Measurements from ENCODE around the gene NAV2.
"Not testable (repeated sequence)": the region's sequence is repeated elsewhere in the genome, so short reads cannot be mapped to it uniquely, and the experiment has no call there.

NAV2 gene

DNA sequence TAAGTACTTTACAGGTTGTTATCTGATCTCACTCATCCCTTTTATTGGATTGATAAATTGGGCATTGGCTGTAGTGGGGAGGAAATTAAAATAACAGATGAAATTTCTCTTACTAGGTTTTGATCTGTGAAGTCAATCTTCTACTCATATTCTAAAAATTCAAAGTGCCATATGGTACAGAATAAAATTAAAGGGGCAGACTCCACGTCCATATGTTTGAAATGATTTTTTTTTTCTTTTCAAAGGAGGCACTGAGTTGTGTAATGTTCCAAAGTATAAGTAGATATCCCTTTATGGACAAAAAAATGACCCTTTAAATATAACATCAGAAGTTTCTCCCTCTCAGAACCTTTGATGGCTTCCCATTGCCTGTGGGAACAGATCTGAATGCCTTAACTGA is 240.3 kb downstream of the NAV2 start:
- DNase-seq (ENCODE audit: low read depth), result no peak

DNA sequence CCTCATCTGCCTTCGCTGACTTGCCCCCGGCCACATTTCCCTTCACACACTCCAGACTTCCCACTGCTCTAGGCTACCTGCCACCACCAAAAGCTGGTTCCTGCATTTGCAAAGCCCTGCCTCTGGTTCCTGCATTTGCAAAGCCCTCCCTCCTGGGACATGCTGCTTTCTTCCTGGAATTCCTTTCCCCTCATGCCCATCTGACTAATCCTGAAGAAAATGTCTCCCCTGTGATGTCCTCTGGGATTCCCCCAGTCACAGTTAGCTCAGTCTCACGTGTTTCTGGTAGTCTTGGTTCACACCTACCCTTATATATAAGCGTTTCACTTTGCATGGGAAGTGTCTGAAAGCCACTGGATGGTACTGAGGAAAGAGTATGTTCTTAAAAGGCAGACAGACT is 240.7 kb downstream of the NAV2 start:
- DNase-seq (ENCODE audit: low read depth), result no peak

DNA sequence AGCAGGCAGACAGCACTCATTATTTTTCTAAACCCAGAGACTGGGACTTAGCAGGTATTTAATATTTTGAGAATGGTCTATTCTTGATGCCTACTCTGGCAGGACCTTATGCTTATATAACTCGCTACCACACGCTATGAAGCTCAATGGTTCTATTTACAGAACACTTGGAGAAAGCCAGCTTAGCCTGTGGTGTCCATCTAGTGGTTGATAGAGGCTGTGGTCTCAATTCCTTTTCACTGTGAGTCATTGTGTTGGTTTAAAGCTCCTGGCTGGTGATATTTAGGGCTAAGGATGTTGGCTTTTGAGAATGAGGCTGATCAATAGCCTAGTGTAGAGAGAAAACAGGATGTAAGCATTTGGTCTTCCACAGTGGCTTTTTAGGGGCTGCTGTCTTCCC is 241.3 kb downstream of the NAV2 start:
- no peak for DNase-seq (ENCODE audit: low read depth)

DNA sequence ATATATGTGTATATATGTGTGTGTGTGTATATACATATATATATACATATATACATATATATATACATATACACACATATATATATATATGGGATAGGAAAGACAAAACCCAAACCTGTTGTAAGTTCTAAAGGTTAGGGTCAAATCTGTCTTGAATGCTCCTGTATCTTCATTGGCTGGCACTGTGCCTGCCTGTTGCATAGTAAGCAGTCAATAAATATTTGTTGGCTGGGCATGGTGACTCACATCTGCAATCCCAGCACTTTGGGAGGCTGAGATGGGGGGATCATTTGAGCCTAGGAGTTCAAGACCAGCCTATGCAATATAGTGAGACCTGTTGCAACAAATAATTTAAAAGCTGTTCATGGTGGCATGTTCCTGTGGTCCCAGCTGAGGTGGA is 242.3 kb downstream of the NAV2 start:
- no peak for DNase-seq (ENCODE audit: low read depth)

DNA sequence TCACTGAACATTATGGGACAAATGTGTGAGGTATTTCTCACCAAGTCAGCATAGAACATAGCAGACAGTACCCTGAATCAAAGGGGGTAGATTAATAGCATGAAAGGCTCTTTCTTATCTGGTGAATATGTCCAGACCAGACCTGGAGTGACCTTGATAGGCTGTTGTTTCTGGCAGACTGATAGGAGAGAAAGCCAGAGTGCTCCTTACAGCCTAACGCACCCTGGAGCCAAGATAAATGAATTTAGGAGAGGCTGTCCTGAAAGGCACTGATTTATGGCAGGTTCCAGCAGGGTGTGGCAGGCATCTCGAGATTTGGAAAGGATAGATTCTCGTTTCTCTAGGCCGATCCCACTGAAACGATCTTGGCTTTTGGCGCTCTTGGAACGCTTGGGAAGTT is 243.0 kb downstream of the NAV2 start:
- no peak for DNase-seq (ENCODE audit: low read depth)

DNA sequence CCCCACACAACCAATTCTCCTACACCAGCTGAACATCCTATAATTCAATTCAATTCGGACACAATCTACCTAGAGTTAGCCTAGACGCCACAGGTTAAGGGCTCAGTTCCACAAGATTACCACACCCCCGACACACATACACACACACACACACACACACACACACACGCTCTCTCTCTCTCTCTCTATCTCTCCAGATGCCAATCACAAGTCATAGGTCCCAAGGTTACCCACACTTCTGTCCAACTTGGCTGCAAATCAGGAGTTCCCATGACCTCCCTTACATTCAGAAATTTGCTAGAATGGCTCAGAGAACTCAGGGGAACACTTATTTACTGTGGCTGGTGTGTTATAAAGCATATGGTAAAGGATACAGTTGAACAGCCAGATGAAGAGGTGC is 243.6 kb downstream of the NAV2 start:
- no peak for DNase-seq (ENCODE audit: low read depth)

DNA sequence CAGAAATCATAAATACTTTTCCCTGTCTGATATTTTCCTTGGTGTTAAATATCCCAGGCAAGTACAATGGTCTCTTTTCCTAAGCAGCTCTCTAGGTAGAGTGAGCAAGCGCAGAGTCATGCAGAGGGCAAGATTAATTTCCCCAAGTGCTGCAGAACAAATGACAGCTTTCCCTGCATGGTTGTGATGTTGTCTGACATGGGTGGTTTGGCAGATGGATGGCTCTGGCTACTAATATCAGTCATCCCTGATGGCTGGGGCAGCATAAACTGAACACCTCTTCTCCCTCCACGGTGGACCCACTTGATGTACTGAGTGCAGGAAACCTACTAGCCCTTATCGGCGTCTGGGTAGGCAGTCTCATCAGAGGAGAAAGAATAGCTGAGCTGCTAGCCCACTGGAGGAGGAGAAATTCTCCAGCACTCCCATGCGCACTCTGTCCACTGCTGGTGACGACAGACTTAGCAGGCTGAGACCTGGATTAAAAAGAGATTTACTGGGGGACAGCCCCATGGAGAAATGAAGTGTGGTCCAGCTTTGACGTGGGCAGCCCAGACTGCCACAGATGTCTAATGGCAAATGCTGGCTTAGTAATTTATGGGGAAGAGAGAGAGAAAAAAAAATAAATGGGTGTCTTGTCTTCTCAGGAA is 244.8 kb downstream of the NAV2 start:
- no peak for DNase-seq (ENCODE audit: low read depth)

DNA sequence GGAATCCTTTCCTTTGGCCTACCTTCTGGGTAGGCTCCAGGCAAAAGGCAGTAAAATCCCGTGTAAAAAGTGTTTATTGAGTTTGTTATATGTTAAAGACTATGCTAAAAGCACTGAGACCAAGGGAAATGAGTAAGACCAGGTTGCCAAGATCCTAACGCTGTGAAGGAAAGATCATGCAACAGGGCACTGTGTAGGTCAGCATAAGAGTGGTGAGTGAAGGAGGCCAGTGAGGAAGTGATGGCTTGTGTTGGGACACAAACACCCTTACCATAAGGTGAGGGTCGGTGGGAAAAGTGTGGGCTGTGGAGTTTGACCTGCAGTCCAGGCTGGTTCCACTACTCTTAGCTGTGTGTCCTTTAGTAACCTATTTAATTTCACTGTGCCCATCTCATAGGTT is 245.6 kb downstream of the NAV2 start:
- no peak for DNase-seq (ENCODE audit: low read depth)

DNA sequence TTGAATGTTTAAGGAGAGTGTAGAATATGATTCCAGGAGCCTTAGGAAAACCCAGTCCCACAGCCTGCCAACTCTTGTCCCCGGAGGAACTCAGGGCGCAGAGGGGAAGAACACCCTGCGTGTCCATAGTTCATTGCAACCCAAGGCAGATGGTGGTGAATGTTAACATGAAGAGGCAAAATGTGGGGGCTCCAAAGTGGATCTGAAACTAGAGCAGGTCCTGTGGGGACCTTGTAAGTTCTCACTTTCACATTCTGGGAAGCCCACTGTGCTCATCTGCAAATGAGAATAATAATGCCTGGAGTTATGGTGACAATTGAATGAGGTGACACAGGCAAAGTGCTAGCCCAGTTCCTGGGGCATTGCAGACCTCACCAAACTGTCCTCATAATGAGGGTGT is 246.6 kb downstream of the NAV2 start:
- no peak for DNase-seq (ENCODE audit: low read depth)

DNA sequence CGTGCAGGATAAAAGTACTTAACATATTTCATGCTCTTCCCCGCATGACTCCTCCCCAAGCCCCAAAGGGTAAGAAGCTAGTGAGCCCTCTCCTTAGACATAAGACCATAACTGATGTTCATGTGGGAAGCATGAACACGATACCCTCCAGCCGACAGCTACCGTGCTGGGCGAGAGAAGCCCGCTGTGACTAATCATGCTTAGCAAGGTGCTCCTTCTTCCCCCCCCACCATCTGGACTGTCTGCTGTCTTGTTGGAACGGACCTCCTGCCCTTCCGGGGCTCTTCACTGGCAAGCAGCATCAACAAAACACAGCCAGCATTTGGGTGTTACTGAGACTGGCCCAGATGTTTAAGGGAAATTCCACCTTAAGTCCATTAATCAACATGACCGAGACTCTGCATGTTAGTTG is 247.0 kb downstream of the NAV2 start:
- DNase-seq (ENCODE audit: low read depth), result no peak

DNA sequence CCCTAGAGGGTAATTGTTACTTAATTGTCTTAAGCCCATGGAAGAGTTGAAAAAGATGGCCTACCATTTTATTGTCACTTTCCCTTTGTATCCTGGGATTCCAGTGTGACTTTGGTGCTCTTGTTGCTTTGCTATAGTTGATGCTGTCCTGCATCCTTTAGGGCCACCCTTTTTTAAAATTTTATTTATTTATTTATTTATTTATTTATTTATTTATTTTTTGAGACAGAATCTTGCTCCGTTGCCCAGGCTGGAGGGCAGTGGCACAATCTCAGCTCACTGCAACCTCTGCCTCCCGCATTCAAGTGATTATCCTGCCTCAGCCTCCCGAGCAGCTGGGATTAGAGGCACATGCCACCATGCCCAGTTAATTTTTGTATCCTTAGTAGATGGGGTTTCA is 247.8 kb downstream of the NAV2 start:
- not testable (repeated sequence) for DNase-seq (ENCODE audit: low read depth)

DNA sequence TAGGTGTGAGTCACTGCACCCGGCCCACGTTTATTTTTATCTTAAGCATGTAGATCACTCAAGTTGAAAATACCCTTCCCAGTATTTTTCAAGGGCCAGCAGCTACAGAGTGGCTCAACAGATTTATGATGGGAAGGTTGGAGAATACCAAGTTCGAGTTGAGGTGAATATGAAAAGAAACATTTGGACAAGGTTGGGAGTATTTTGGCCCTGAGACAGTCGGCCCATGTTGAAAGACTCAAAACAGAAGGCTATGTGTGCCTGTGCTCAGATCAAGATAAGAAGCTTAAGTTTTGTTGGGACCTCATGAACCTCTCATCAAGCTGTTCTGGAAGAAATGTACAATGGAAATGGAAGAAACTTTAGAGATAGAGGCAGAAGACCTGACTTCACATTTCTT is 248.6 kb downstream of the NAV2 start:
- DNase-seq (ENCODE audit: low read depth), result no peak

DNA sequence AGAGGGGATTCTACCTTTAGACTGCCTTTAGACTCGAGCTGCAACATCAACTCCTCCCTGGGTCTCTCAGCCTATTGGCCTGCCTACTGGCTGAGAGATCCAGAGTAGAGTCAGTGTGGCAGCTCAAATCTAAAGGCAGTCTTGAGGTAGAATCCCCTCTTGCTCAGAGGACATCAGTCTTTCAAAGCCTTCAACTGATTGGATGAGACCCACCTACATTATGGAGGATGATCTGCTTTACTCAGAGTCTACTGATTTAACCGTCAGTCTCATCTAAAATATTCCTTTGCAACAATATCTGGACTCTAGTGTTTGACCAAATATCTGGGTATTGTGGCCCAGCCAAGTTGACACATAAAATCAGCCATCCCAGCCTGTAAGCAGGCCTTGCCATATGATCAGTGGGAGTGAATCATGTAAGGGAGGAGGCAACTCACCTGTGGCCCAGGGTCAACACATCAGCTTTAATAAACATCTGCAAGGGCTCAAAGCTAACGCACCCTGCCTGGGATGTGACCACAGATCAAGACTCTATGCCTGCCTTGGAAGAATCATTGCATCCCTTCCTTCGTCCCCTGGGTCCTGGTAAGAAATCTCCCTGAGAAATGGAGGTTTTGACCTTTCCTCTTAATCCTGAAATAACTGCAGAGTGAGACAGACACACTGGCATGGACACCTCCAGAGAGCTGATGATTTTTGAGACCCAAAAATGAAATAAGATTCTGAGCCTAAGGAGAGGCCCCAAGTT is 249.6 kb downstream of the NAV2 start:
- DNase-seq (ENCODE audit: low read depth), result no peak

DNA sequence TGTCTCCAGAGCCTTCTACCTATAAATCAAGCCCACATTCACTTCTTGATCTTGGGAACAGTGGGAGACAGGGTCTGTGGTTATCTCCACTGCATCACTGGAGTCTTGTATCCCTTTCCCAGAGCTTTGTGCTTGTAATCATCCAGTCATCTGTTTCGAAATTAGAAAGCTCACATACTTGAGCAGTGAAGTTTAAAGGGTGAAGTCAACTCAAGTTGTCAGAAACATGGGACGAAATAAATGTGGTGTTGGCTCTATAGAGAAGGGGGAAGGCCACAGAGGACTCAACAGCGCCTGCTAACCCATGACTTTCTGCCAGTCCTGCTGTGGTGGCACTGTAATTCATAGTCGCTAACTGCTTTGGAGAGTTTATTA is 250.2 kb downstream of the NAV2 start:
- no peak for DNase-seq (ENCODE audit: low read depth)

DNA sequence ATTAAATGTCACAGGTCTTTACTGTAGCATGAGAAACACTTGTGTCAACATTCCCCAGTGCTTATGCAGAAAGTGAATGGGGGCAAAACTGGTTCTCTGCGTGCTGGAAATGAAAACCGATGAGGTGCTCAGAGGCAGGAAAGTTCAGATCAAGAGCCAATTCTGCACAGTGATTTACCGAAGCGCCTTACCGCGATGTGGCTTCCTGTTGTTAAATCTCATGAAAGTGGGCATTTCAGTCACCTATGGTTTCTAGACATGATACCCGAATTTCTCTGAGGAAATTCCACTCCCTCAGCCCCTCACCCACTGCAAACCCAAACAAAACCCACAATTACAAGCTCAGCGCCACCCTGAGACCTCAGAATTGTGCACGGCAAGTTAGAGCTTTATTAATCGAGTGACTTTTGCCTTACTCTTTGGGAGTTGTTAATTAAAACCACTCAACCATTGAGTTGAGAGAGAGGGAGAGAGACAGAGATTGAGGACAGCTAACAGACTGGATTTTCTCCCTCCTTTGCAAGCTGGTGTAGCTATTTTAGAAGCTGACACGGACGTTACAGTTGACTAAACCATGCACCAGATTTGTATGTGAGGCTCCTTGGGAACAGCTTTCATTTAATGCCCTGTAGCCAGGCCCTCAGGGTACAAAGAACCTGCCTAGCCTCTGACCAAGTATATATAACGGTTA is 251.2 kb downstream of the NAV2 start:
- no peak for DNase-seq (ENCODE audit: low read depth)

DNA sequence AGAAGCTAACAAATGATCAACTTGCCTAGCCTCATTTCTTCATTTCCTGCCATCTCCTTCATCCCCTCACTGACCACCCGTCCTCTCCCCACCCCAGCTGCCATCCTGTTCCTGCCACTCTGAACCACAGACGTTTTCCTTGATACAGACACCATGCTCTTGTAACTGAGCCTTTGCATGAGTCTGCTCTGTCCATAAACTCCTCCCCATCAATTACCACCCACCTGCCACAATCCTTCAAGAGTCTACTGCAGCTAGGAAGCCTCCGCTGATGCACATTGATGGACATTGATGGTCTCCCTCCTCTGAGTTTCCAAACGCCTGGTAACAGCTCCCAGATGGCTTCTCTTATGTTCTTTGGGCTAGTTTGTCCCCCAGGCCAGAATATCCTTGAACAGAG is 253.8 kb downstream of the NAV2 start:
- DNase-seq (ENCODE audit: low read depth), result no peak

DNA sequence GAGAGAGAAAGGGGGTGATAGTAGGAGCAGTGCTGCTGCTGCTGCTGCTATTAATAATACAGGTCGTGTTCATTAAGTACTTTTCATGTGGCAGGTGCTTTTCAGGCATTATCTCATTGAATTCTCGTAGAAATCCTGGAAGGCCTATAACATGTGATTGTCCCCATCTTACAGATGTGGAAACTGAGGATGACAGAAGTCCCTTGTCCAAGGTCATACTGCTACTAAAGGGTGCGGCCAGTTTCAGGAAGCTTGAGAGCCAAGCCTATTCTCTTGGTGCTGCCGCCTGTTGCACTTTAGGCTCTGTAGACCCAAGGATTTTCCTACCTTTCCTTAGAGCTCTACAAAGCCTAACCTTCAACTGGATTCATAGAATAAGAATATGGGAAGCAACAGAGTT is 254.3 kb downstream of the NAV2 start:
- no peak for DNase-seq (ENCODE audit: low read depth)

DNA sequence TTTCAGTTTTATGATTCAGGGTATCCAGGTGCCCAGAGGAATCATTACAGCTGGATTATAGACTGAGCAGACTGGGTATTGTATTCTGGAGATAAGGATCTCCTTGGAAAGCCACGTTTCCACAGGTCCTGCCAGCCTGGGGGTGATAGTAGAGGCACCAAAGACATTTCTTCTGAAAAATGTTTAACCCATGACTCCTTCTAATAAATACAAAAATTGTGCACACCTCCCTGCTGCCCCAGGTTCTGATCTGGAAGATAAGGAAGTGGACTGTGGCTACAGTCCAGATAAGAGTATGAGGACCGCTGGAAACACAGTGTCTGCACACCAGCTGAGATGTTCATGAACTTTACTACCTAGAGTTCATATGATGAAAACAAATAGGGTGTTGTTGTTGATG is 255.2 kb downstream of the NAV2 start:
- DNase-seq (ENCODE audit: low read depth), result no peak

DNA sequence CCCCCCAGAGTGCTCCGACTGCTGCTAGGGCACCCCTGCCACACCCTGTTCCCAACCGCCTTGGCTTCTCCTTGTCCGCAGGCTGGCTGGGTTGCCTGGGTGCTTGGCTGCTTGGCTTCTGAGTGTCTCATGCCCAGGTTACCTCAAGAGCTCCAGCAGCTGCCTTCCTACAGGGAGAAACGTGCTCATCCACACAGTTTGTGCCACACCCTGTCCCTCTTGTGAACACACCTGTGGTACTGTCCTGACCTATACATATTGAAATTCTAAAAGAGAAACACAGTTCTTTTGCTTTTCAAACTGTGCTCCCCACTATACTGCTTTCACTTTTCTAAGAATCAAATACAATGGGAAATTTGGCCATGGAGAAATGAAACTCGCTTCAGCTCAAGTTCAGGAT is 256.2 kb downstream of the NAV2 start:
- DNase-seq (ENCODE audit: low read depth), result no peak

DNA sequence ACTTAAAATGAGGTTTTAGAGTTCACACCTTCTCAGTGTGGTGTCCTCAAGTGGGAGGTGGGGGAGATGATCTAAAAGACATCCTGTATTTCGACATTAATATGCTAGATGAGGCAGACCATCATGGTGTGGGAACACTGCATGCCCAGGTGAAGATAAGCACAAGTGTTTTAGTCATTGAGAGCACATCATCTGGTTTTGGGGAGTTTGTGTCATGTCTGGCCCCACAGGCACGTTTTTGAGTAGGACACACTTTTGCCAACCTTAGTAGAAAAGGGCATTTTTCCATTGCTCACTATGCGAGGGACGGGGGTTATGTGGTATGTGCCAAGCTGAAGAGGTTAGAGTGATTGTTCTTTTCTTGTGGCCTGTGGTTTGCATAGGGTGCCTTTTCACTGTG is 258.3 kb downstream of the NAV2 start:
- DNase-seq (ENCODE audit: low read depth), result no peak

DNA sequence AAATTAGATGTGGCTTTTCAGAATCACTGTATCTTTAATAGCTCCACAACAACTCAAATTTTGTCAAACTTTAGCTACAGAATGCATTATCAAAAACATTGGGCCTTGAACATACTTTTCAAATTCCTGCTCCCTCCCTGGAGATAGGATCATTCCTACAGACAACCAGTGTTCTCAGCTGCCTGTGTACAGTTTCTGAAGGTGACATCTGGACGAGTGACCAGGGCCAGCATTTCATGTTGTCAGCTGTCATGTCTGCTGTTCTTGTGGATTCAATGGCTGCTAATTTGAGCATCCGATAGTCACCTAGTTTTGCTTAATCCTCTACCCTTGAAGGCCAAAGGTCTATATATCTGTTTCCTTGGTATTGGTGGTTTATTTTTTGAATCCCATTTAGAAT is 259.5 kb downstream of the NAV2 start:
- no peak for DNase-seq (ENCODE audit: low read depth)

DNA sequence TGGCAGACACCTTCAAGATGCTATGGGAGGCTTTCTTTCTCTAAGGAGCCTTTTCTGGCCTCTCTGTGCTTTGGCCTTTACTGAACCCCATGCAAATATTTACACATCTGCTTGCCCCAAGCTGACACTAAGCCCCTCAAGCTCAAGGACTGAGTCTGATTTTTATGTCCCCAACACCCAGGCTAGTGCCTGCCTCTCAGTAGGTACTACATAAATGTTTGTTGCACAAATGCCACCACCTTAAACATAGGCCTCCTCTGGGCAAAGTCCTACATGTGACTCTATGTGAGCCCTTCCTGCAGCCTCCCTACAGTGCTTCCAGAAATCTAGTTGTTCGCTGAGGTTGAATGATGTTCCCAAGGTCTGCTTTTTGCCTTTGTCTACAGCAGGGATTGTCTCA is 260.0 kb downstream of the NAV2 start:
- no peak for DNase-seq (ENCODE audit: low read depth)

DNA sequence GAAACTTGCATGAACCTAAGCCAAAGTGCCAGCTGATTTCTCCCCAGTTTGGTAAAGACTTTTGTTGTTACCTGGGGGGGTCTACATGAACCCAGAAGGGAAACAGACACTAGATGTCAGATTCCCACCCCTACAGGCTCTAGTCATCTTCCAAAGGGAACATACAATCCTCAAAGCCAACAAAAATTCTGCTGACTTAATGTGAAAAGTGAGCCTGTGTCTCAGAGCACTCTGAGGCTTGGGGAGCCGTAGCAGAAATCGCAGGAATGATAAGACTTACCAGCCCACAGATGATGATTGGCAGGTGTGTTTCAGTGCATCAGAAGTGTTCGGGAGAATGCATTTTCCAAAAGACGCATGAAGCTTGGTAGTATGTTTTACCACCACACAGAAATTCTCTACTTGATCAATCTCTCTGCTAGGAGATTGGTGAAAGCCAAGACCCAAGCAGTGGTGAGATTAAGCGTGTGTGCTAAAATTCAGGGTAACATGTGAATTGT is 260.5 kb downstream of the NAV2 start:
- DNase-seq (ENCODE audit: low read depth), result no peak

Data from CMK (cell line).